ENCODE data around the gene NUP93. TPM values are rescaled to one million over a fixed set of nuclear protein-coding genes. Genes with fewer than 3 reads are reported as not detected.

Gene NUP93
- total and polyA plus RNA-seq, 2 donors from 2014 or later, result 34.8 to 48.8 TPM

- Histone ChIP-seq H3K9me3 (ENCODE audit: control insufficient read depth in 2 of 3, insufficient read depth in 1 of 3, low read length in 3 of 3) (no peaks in the 10 kb centered on the region), H3K9ac (ENCODE audit: low read length in 3 of 3) (no peak overlapping the region), H3K27ac (ENCODE audit: low read depth in 2 of 2, low read length in 2 of 2) (no peak overlapping the region), H3K4me3 (ENCODE audit: low read length in 3 of 3) (no peak overlapping the region), H3K27me3 (ENCODE audit: control insufficient read depth, insufficient read depth, low read length) (no peaks in the 10 kb centered on the region), H3K36me3 (ENCODE audit: control insufficient read depth in 2 of 3, insufficient read depth in 3 of 3, low read length in 3 of 3) (no peaks in the 10 kb centered on the region), H3K4me1 (ENCODE audit: control insufficient read depth in 2 of 3, insufficient read depth in 2 of 3, low read depth in 1 of 3, low read length in 3 of 3) (no peaks in the 10 kb centered on the region)
- FAIRE-seq (no peak), DNase-seq (no peak)
- intact Hi-C loops (cut with DNase I), result no loop called here
- no peak for TF ChIP-seq CTCF (IDR thresholded peaks at IDR 0.05; ENCODE audit: borderline replicate concordance, extremely low read depth, insufficient read depth)
Measured at GRCh38 chr16:56894331-56894917, 164.5 kb downstream of the NUP93 start.

- intact Hi-C loops (cut with DNase I), result no loop called here
- no peaks in the 10 kb centered on the region for H3K36me3 ChIP-seq (ENCODE audit: control insufficient read depth in 2 of 3, insufficient read depth in 3 of 3, low read length in 3 of 3)
- H3K27me3 ChIP-seq (ENCODE audit: control insufficient read depth, insufficient read depth, low read length), result no peaks in the 10 kb centered on the region
- H3K27ac ChIP-seq (ENCODE audit: low read depth in 2 of 2, low read length in 2 of 2), result no peak overlapping the region
- H3K4me1 ChIP-seq (ENCODE audit: control insufficient read depth in 2 of 3, insufficient read depth in 2 of 3, low read depth in 1 of 3, low read length in 3 of 3), result no peaks in the 10 kb centered on the region
- H3K9me3 ChIP-seq (ENCODE audit: control insufficient read depth in 2 of 3, insufficient read depth in 1 of 3, low read length in 3 of 3), result no peaks in the 10 kb centered on the region
- no peak for DNase-seq
- no peak overlapping the region for H3K9ac ChIP-seq (ENCODE audit: low read length in 3 of 3)
- TF ChIP-seq CTCF (IDR thresholded peaks at IDR 0.05; ENCODE audit: borderline replicate concordance, extremely low read depth, insufficient read depth), result no peak
- FAIRE-seq, result no peak
- no peak overlapping the region for H3K4me3 ChIP-seq (ENCODE audit: low read length in 3 of 3)
Measured at GRCh38 chr16:56895813-56896212, 165.9 kb downstream of the NUP93 start.

- H3K4me1 ChIP-seq (ENCODE audit: control insufficient read depth in 2 of 3, insufficient read depth in 2 of 3, low read depth in 1 of 3, low read length in 3 of 3), result no peaks in the 10 kb centered on the region
- intact Hi-C loops (cut with DNase I), result no loop called here
- H3K36me3 ChIP-seq (ENCODE audit: control insufficient read depth in 2 of 3, insufficient read depth in 3 of 3, low read length in 3 of 3), result no peaks in the 10 kb centered on the region
- no peak for DNase-seq
- H3K4me3 ChIP-seq (ENCODE audit: low read length in 3 of 3), result no peak overlapping the region
- H3K27ac ChIP-seq (ENCODE audit: low read depth in 2 of 2, low read length in 2 of 2), result no peak overlapping the region
- no peaks in the 10 kb centered on the region for H3K27me3 ChIP-seq (ENCODE audit: control insufficient read depth, insufficient read depth, low read length)
- no peak for TF ChIP-seq CTCF (IDR thresholded peaks at IDR 0.05; ENCODE audit: borderline replicate concordance, extremely low read depth, insufficient read depth)
- H3K9me3 ChIP-seq (ENCODE audit: control insufficient read depth in 2 of 3, insufficient read depth in 1 of 3, low read length in 3 of 3), result no peaks in the 10 kb centered on the region
- no peak overlapping the region for H3K9ac ChIP-seq (ENCODE audit: low read length in 3 of 3)
- no peak for FAIRE-seq
Measured at GRCh38 chr16:56896244-56896643, 166.3 kb downstream of the NUP93 start.
